GM21515 (cell line): ENCODE measurements around the gene HCN2.

Experiments
- ATAC-seq: cut with Tn5 transposase; IDR thresholded peaks from one replicate; pipeline ENCODE4 v1.9.1; 2021; ENCODE audit not compliant: unreplicated experiment

Gene HCN2

GRCh38 chr19:589693-590395 is at the start of gene HCN2:
Gene HCN2 (plus strand): TSS chr19:589881. CDS start chr19:589946, 65 bp downstream.
- ATAC-seq, result no peak

- no peak for ATAC-seq
Observed at GRCh38 chr19:540867-541637, 48.6 kb upstream of the HCN2 start.

GRCh38 chr19:541699-542098 is 48.0 kb upstream of the HCN2 start:
- ATAC-seq, result no peak

- ATAC-seq, result no peak
Observed at GRCh38 chr19:542173-542866, 47.4 kb upstream of the HCN2 start.

GRCh38 chr19:543910-544608 is 45.6 kb upstream of the HCN2 start, which contains the start of gene GZMM:
Gene GZMM (plus strand): TSS chr19:544053. CDS start chr19:544072, 19 bp downstream.
- no peak for ATAC-seq

- ATAC-seq, result no peak
Observed at GRCh38 chr19:547117-547516, 42.6 kb upstream of the HCN2 start.

- ATAC-seq, result no peak
Observed at GRCh38 chr19:547836-548720, 41.6 kb upstream of the HCN2 start.

GRCh38 chr19:548886-549830 is 40.5 kb upstream of the HCN2 start:
- ATAC-seq, result no peak

- no peak for ATAC-seq
Observed at GRCh38 chr19:554817-555216, 34.9 kb upstream of the HCN2 start.

GRCh38 chr19:555474-555808 is 34.2 kb upstream of the HCN2 start:
- no peak for ATAC-seq

GRCh38 chr19:556611-557382 is 32.9 kb upstream of the HCN2 start:
- no peak for ATAC-seq

GRCh38 chr19:558770-559439 is 30.8 kb upstream of the HCN2 start:
- ATAC-seq, result no peak

GRCh38 chr19:560121-560520 is 29.6 kb upstream of the HCN2 start:
- no peak for ATAC-seq

GRCh38 chr19:566403-566802 is 23.3 kb upstream of the HCN2 start:
- no peak for ATAC-seq

GRCh38 chr19:566844-567243 is 22.8 kb upstream of the HCN2 start:
- ATAC-seq, result no peak

- ATAC-seq, result no peak
Observed at GRCh38 chr19:567296-567900, 22.3 kb upstream of the HCN2 start.

- ATAC-seq, result no peak
Observed at GRCh38 chr19:570251-570686, 19.4 kb upstream of the HCN2 start.
